NB4 (cell line): ENCODE data around the gene SUFU.

Experiments used
- CTCF ChIP-seq: IDR thresholded peaks from one replicate; pipeline ENCODE4 v1.5.1; 2012; ENCODE audit warnings: low read depth, low read length
- POLR2A ChIP-seq: IDR thresholded peaks from 2 replicates; pipeline ENCODE4 v1.6.1; 2011; ENCODE audit warnings: mild to moderate bottlenecking; ENCODE audit not compliant: insufficient read length; ENCODE audit errors: extremely low read depth

DNA sequence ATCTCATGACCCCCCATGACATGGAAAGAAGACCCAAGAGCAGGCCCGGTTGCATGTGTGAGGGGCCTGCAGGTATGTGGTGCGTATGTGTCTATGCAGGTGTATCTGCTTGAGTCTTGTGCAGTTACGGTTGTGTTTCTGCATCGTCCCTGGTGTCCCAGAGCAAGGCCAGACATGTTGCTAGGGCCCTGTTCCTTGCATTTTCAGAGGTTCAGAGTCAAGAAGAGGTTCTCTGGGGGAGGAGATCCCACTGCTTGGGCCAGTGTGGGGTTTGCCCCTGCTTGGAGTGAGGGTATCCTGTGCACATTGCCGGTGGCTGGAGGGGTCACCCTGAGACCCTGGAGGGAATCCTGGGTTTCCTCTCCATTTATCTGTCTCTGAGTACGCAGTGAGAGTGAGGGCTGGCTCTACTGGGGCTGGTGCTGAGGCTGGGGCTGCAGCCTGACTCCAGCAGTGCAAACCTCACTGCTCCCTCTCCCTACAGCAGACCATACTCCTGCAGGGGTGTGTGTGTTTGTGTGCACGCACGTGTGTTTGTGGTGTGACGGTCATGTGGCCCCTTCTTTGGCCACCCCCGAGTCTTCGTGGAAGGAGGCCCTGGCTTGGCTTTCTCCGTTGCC is 144.6 kb downstream of the SUFU start:
- TF ChIP-seq CTCF (no peak), POLR2A (no peak)
